ENCODE results near the gene PRRG2. TPM values are rescaled to one million over a fixed set of nuclear protein-coding genes. Genes with fewer than 3 reads are reported as not detected.

Gene PRRG2
- total RNA-seq, 4 donors from 2014 or later: 0.17 to 2.5 (median 1.6) TPM; not detected in 1

- Histone ChIP-seq H3K4me3 (no peak overlapping the region), H3K27ac (replicated peaks in 1 of 4) (peak overlapping the region in 3 of 4 donors; percentile 13 to 60 (median 56)), H3K4me1 (peaks cover 23 to 30% (median 27%) of the 10 kb centered on the region in 4 donors), H3K36me3 (peaks cover 6 to 30% (median 26%) of the 10 kb centered on the region in 4 donors), H3K27me3 (no peaks in the 10 kb centered on the region), H3K9me3 (no peaks in the 10 kb centered on the region)
- intact Hi-C loops (cut with DNase I): loop anchor here (2.0 to 5.0 kb wide), 2 partner anchors 64 to 101 kb away; no protein-coding TSS in a partner anchor
- DNase-seq (ENCODE audit: extremely low spot score): no peak
- TF ChIP-seq POLR2AphosphoS5 (IDR thresholded peaks at IDR 0.05) (no peak), CTCF (IDR thresholded peaks at IDR 0.05) (no peak), POLR2A (IDR thresholded peaks at IDR 0.05; ENCODE audit: low read depth) (no peak), EP300 (IDR thresholded peaks at IDR 0.05) (no peak)
- 70% methylated on average over 11 of the region's 11 CpGs for WGBS
These were observed 10.0 kb upstream of the PRRG2 start for GRCh38 chr19:49570997-49571676.

- Histone ChIP-seq H3K4me3 (no peak overlapping the region), H3K4me1 (peaks cover 18 to 27% (median 23%) of the 10 kb centered on the region in 4 donors), H3K27ac (replicated peaks in 1 of 4) (no peak overlapping the region), H3K9me3 (no peaks in the 10 kb centered on the region), H3K36me3 (peaks cover 7 to 37% (median 31%) of the 10 kb centered on the region in 4 donors), H3K27me3 (no peaks in the 10 kb centered on the region)
- intact Hi-C loops (cut with DNase I): loop anchor here (5.0 kb wide), 1 partner anchor 99 kb away; no protein-coding TSS in a partner anchor
- WGBS: 85% methylated on average over 6 of the region's 7 CpGs
- DNase-seq (ENCODE audit: extremely low spot score): no peak
- no peak for TF ChIP-seq POLR2AphosphoS5 (IDR thresholded peaks at IDR 0.05)
- no peak for TF ChIP-seq POLR2A (IDR thresholded peaks at IDR 0.05; ENCODE audit: low read depth)
- TF ChIP-seq CTCF (IDR thresholded peaks at IDR 0.05): no peak
- no peak for TF ChIP-seq EP300 (IDR thresholded peaks at IDR 0.05)
These were observed 8.1 kb upstream of the PRRG2 start for GRCh38 chr19:49573009-49573408.

GRCh38 chr19:49573425-49573824, 7.7 kb upstream of the PRRG2 start:
- no peak for DNase-seq (ENCODE audit: extremely low spot score)
- H3K4me1 ChIP-seq: peaks cover 16 to 27% (median 23%) of the 10 kb centered on the region in 4 donors
- no peak overlapping the region for H3K27ac ChIP-seq (replicated peaks in 1 of 4)
- H3K9me3 ChIP-seq: no peaks in the 10 kb centered on the region
- H3K27me3 ChIP-seq: no peaks in the 10 kb centered on the region
- TF ChIP-seq CTCF (IDR thresholded peaks at IDR 0.05) (no peak), POLR2AphosphoS5 (IDR thresholded peaks at IDR 0.05) (no peak), EP300 (IDR thresholded peaks at IDR 0.05) (no peak), POLR2A (IDR thresholded peaks at IDR 0.05; ENCODE audit: low read depth) (no peak)
- intact Hi-C loops (cut with DNase I): loop anchor here (5.0 kb wide), 1 partner anchor 99 kb away; no protein-coding TSS in a partner anchor
- peaks cover 7 to 37% (median 31%) of the 10 kb centered on the region in 4 donors for H3K36me3 ChIP-seq
- H3K4me3 ChIP-seq: no peak overlapping the region
- WGBS: 83% methylated on average over 3 of the region's 3 CpGs

- 79% methylated on average over 2 of the region's 2 CpGs for WGBS
- peaks cover 25 to 33% (median 29%) of the 10 kb centered on the region in 4 donors for H3K4me1 ChIP-seq
- H3K27ac ChIP-seq (replicated peaks in 1 of 4): no peak overlapping the region
- H3K36me3 ChIP-seq: peaks cover 7 to 37% (median 31%) of the 10 kb centered on the region in 4 donors
- H3K27me3 ChIP-seq: no peaks in the 10 kb centered on the region
- intact Hi-C loops (cut with DNase I): loop anchor here (5.0 kb wide), 1 partner anchor 98 kb away; no protein-coding TSS in a partner anchor
- TF ChIP-seq CTCF (IDR thresholded peaks at IDR 0.05) (no peak), POLR2A (IDR thresholded peaks at IDR 0.05; ENCODE audit: low read depth) (no peak), EP300 (IDR thresholded peaks at IDR 0.05) (no peak), POLR2AphosphoS5 (IDR thresholded peaks at IDR 0.05) (no peak)
- H3K4me3 ChIP-seq: no peak overlapping the region
- no peaks in the 10 kb centered on the region for H3K9me3 ChIP-seq
- DNase-seq (ENCODE audit: extremely low spot score): no peak
These were observed 6.8 kb upstream of the PRRG2 start for GRCh38 chr19:49574206-49574755.

All from esophagus muscularis mucosa (tissue), 4 donors.